Measurements from ENCODE around the gene ST3GAL4. TPM values are rescaled to one million over a fixed set of nuclear protein-coding genes. Genes with fewer than 3 reads are reported as not detected.
A peak's percentile ranks its signal among the peaks of the same experiment; 100 is the strongest.

Gene ST3GAL4
- total and polyA plus RNA-seq, 2 donors (not counting 1 experiment from before 2014, with no cell fraction given) = 1.1 to 1.9 TPM

- no peak for ATAC-seq (ENCODE audit: low read depth)
- H3K27me3 ChIP-seq (replicated peaks in 1 of 4; ENCODE audit: control extremely low read depth in 1 of 4, control insufficient read depth in 3 of 4, insufficient read depth in 4 of 4, low read length in 3 of 4) = no peaks in the 10 kb centered on the region
- intact Hi-C loops (cut with micrococcal nuclease) = no loop called here
- no peak overlapping the region for H3K4me3 ChIP-seq (ENCODE audit: control extremely low read depth in 1 of 5, extremely low read depth in 1 of 5, insufficient read depth in 1 of 5, low read depth in 2 of 5, low read length in 4 of 5)
- peaks cover 0 to 67% of the 10 kb centered on the region in 2 experiments for H3K36me3 ChIP-seq (replicated peaks in 1 of 2; ENCODE audit: control extremely low read depth in 1 of 2, control insufficient read depth in 1 of 2, extremely low read depth in 1 of 2, insufficient read depth in 2 of 2, low read length in 1 of 2)
- H3K9ac ChIP-seq (ENCODE audit: low read length) = no peak overlapping the region
- no peaks in the 10 kb centered on the region for H3K27me3 Mint-ChIP-seq
- CTCF ChIA-PET = no interaction called here
- DNase-seq = no peak
- H3K27ac Mint-ChIP-seq = peak overlapping the region; percentile 26
- peaks cover 6% of the 10 kb centered on the region for H3K4me1 Mint-ChIP-seq
- no peak overlapping the region for H3K4me3 Mint-ChIP-seq
- TF ChIP-seq CTCF (IDR thresholded peaks at IDR 0.05) (no peak), EZH2 (IDR thresholded peaks at IDR 0.05; ENCODE audit: borderline replicate concordance, insufficient read depth, low read depth, low read length, poor library complexity, severe bottlenecking) (no peak)
- H3K9me3 Mint-ChIP-seq (ENCODE audit: insufficient read depth) = no peaks in the 10 kb centered on the region
- H3K4me2 ChIP-seq (replicated peaks; ENCODE audit: low read depth, low read length, poor library complexity, severe bottlenecking) = no peak overlapping the region
- no peaks in the 10 kb centered on the region for H3K4me1 ChIP-seq (ENCODE audit: control insufficient read depth in 2 of 2, insufficient read depth in 2 of 2, low read length in 2 of 2)
- no peaks in the 10 kb centered on the region for H4K20me1 ChIP-seq (ENCODE audit: control insufficient read depth, insufficient read depth, low read length, poor library complexity, severe bottlenecking)
- no peaks in the 10 kb centered on the region for H3K9me3 ChIP-seq (ENCODE audit: control extremely low read depth in 1 of 3, control insufficient read depth in 2 of 3, insufficient read depth in 1 of 3, low read length in 2 of 3)
- POLR2A ChIA-PET = no interaction called here
- no peak overlapping the region for H3K27ac ChIP-seq (ENCODE audit: low read length in 2 of 2)
- H3K79me2 ChIP-seq (ENCODE audit: control insufficient read depth, insufficient read depth, low read length) = no peaks in the 10 kb centered on the region
- WGBS (ENCODE audit: insufficient coverage) = 22% methylated on average over 6 of the region's 9 CpGs
- no peak overlapping the region for H2AFZ ChIP-seq (ENCODE audit: insufficient read depth, low read depth, low read length, poor library complexity, severe bottlenecking)
Measured at GRCh38 chr11:126336671-126337101, 18.8 kb upstream of the ST3GAL4 start.

GRCh38 chr11:126337126-126337473 lies 18.4 kb upstream of the ST3GAL4 start:
- Mint-ChIP-seq H3K4me1 (peaks cover 6% of the 10 kb centered on the region), H3K27ac (no peak overlapping the region), H3K4me3 (no peak overlapping the region), H3K27me3 (no peaks in the 10 kb centered on the region), H3K9me3 (ENCODE audit: insufficient read depth) (no peaks in the 10 kb centered on the region)
- WGBS (ENCODE audit: insufficient coverage) = no CpG with 5 or more reads among the region's 4 CpGs
- H3K4me1 ChIP-seq (ENCODE audit: control insufficient read depth in 2 of 2, insufficient read depth in 2 of 2, low read length in 2 of 2) = no peaks in the 10 kb centered on the region
- H3K79me2 ChIP-seq (ENCODE audit: control insufficient read depth, insufficient read depth, low read length) = no peaks in the 10 kb centered on the region
- CTCF ChIA-PET = no interaction called here
- H3K36me3 ChIP-seq (replicated peaks in 1 of 2; ENCODE audit: control extremely low read depth in 1 of 2, control insufficient read depth in 1 of 2, extremely low read depth in 1 of 2, insufficient read depth in 2 of 2, low read length in 1 of 2) = peaks cover 0 to 67% of the 10 kb centered on the region in 2 experiments
- no peak overlapping the region for H3K27ac ChIP-seq (ENCODE audit: low read length in 2 of 2)
- no peaks in the 10 kb centered on the region for H4K20me1 ChIP-seq (ENCODE audit: control insufficient read depth, insufficient read depth, low read length, poor library complexity, severe bottlenecking)
- POLR2A ChIA-PET = no interaction called here
- no peak overlapping the region for H3K9ac ChIP-seq (ENCODE audit: low read length)
- no peak overlapping the region for H3K4me3 ChIP-seq (ENCODE audit: control extremely low read depth in 1 of 5, extremely low read depth in 1 of 5, insufficient read depth in 1 of 5, low read depth in 2 of 5, low read length in 4 of 5)
- ATAC-seq (ENCODE audit: low read depth) (no peak), DNase-seq (no peak)
- intact Hi-C loops (cut with micrococcal nuclease) = no loop called here
- no peak for TF ChIP-seq EZH2 (IDR thresholded peaks at IDR 0.05; ENCODE audit: borderline replicate concordance, insufficient read depth, low read depth, low read length, poor library complexity, severe bottlenecking)
- no peak for TF ChIP-seq CTCF (IDR thresholded peaks at IDR 0.05)
- no peaks in the 10 kb centered on the region for H3K9me3 ChIP-seq (ENCODE audit: control extremely low read depth in 1 of 3, control insufficient read depth in 2 of 3, insufficient read depth in 1 of 3, low read length in 2 of 3)
- no peaks in the 10 kb centered on the region for H3K27me3 ChIP-seq (replicated peaks in 1 of 4; ENCODE audit: control extremely low read depth in 1 of 4, control insufficient read depth in 3 of 4, insufficient read depth in 4 of 4, low read length in 3 of 4)
- no peak overlapping the region for H2AFZ ChIP-seq (ENCODE audit: insufficient read depth, low read depth, low read length, poor library complexity, severe bottlenecking)
- H3K4me2 ChIP-seq (replicated peaks; ENCODE audit: low read depth, low read length, poor library complexity, severe bottlenecking) = no peak overlapping the region
